Gastrocnemius medialis (tissue), 4 donors: ENCODE results near the gene CREB1. TPM values are rescaled to one million over a fixed set of nuclear protein-coding genes. Genes with fewer than 3 reads are reported as not detected.

ENCODE experiments used
- ATAC-seq, 2 donors: fragments of 150-250 bp; one replicate each; pipeline ENCODE4 v1.9.1; 2016
- DNase-seq, 2 donors: peaks; one replicate each; pipeline ENCODE4 v3.0.0-alpha.2; 2019
- H3K27ac ChIP-seq, 4 donors: fragments of 200-600 bp; sonication (generic); 1 replicate in 1 of 4; 2 replicates in 3 of 4; pipeline ENCODE4 v1.5.1; 2016 to 2018; ENCODE audit warnings: mild to moderate bottlenecking in 2 of 4, moderate library complexity in 1 of 4
- H3K27me3 ChIP-seq, 3 donors: fragments of 200-600 bp; sonication (generic) in 2 of 3; 1 replicate in 1 of 3; 2 replicates in 2 of 3; pipeline versions ENCODE4 v1.5.1 to v1.6.0; 2016 to 2019; ENCODE audit warnings: mild to moderate bottlenecking in 1 of 3, moderate library complexity in 1 of 3
- H3K36me3 ChIP-seq, 2 donors: fragments of 200-600 bp; sonication (generic) in 1 of 2; one replicate each; pipeline ENCODE4 v1.5.1; 2017 to 2018
- H3K4me1 ChIP-seq, 2 donors: fragments of 200-600 bp; sonication (generic) in 1 of 2; one replicate each; pipeline ENCODE4 v1.5.1; 2016 to 2017; ENCODE audit warnings: mild to moderate bottlenecking in 2 of 2
- H3K4me3 ChIP-seq, 4 donors: fragments of 200-600 bp; sonication (generic) in 3 of 4; 1 replicate in 1 of 4; 2 replicates in 3 of 4; pipeline ENCODE4 v1.5.1; 2016 to 2019; ENCODE audit warnings: mild to moderate bottlenecking in 2 of 4
- H3K9me3 ChIP-seq, 3 donors: fragments of 200-600 bp; sonication (generic) in 2 of 3; 1 replicate in 1 of 3; 2 replicates in 2 of 3; pipeline ENCODE4 v1.5.1; 2016 to 2019
- CTCF ChIP-seq, 5 experiments: fragments of 450-650 bp in 3 of 5; fragments of 200-600 bp in 2 of 5; sonication (generic) in 2 of 5; IDR thresholded peaks in 4 of 5; conservative IDR thresholded peaks in 1 of 5; 1 replicate in 4 of 5; 2 replicates in 1 of 5; pipeline ENCODE4 v1.5.1; 2016 to 2019; ENCODE audit warnings: antibody characterized with exemption in 5 of 5, mild to moderate bottlenecking in 3 of 5, moderate library complexity in 3 of 5
- POLR2A ChIP-seq, 2 donors: fragments of 450-650 bp; IDR thresholded peaks; one replicate each; pipeline ENCODE4 v1.6.1; 2017; ENCODE audit warnings: antibody characterized with exemption in 2 of 2, mild to moderate bottlenecking in 2 of 2, moderate library complexity in 2 of 2
- in situ Hi-C, 4 donors: fragments of 200-750 bp; cut with MboI; loops; one replicate each; pipeline versions ENCODE4 v1.15.0 to v1.8.0; 2017; ENCODE audit warnings: low sequenced_read_pairs in 4 of 4
- intact Hi-C: fragments of 100-400 bp; cut with DNase I; formaldehyde crosslinking; loops from one replicate; pipeline ENCODE4 v1.15.1; 2023; ENCODE audit warnings: low total_unique reads
- total RNA-seq, 4 donors: library from RNA; depleted of rRNA; stranded (reverse); fragments of >200 nt; gene quantifications; one replicate each; pipeline versions ENCODE4 v1.1.0 to v1.2.3, GENCODE V29; 2016

Gene CREB1
- total RNA-seq, 4 donors from 2014 or later: 11.5 to 19.9 (median 19.8) TPM

- in situ Hi-C loops: no loop called here
- no peak for ATAC-seq
Observed at GRCh38 chr2:207523005-207523404, 6.8 kb upstream of the CREB1 start.

GRCh38 chr2:207525296-207525695 is 4.5 kb upstream of the CREB1 start:
- no peak for TF ChIP-seq CTCF (IDR thresholded peaks at IDR 0.05 in 4 of 5, conservative IDR thresholded peaks at IDR 0.05 in 1 of 5)
- no peak for TF ChIP-seq POLR2A (IDR thresholded peaks at IDR 0.05)
- Histone ChIP-seq H3K27ac (no peak overlapping the region), H3K27me3 (no peaks in the 10 kb centered on the region), H3K4me1 (peaks cover 0 to 8% of the 10 kb centered on the region in 2 donors), H3K9me3 (no peaks in the 10 kb centered on the region), H3K4me3 (no peak overlapping the region), H3K36me3 (no peaks in the 10 kb centered on the region)
- DNase-seq (no peak), ATAC-seq (no peak)
- intact Hi-C loops (no loop called here), in situ Hi-C loops (loop anchor here in 2 of 4 donors (25.0 kb wide), 2 partner anchors 187 to 737 kb away; partner anchors contain the start of genes CCNYL1 (in 2 of the 2), IDH1 (in 1 of the 2) and PIKFYVE (in 1 of the 2))

More at GRCh38 chr2:207523005-207523404, 6.8 kb upstream of the CREB1 start:
- Histone ChIP-seq H3K4me1 (peaks cover 0 to 8% of the 10 kb centered on the region in 2 donors), H3K27me3 (no peaks in the 10 kb centered on the region), H3K4me3 (no peak overlapping the region), H3K27ac (no peak overlapping the region), H3K9me3 (no peaks in the 10 kb centered on the region), H3K36me3 (no peaks in the 10 kb centered on the region)
- intact Hi-C loops: no loop called here
- no peak for TF ChIP-seq POLR2A (IDR thresholded peaks at IDR 0.05)
- no peak for TF ChIP-seq CTCF (IDR thresholded peaks at IDR 0.05 in 4 of 5, conservative IDR thresholded peaks at IDR 0.05 in 1 of 5)
- no peak for DNase-seq

- peak overlapping the region; percentile 74 to 93 (median 86) for H3K4me3 ChIP-seq
- intact Hi-C loops (loop anchor here (1.0 to 2.0 kb wide), 2 partner anchors 737 to 764 kb away; partner anchors contain the start of genes FASTKD2, MDH1B and PIKFYVE), in situ Hi-C loops (loop anchor here in 2 of 4 donors (25.0 kb wide), 2 partner anchors 183 to 733 kb away; partner anchors contain the start of genes CCNYL1 (in 2 of the 2), IDH1 (in 1 of the 2) and PIKFYVE (in 1 of the 2))
- H3K27ac ChIP-seq: peak overlapping the region; percentile 94 to 95 (median 94)
- H3K36me3 ChIP-seq: no peaks in the 10 kb centered on the region
- ATAC-seq: peak in 1 of 2 donors; percentile 3
- H3K9me3 ChIP-seq: no peaks in the 10 kb centered on the region
- peaks cover 23 to 37% of the 10 kb centered on the region in 2 donors for H3K4me1 ChIP-seq
- H3K27me3 ChIP-seq: no peaks in the 10 kb centered on the region
- TF ChIP-seq CTCF (IDR thresholded peaks at IDR 0.05 in 4 of 5, conservative IDR thresholded peaks at IDR 0.05 in 1 of 5) (peak in 1 of 5 experiments; percentile 16), POLR2A (IDR thresholded peaks at IDR 0.05) (no peak)
- DNase-seq: peak; percentile 3 to 27
Observed at GRCh38 chr2:207528980-207529329, 807 bp upstream of the CREB1 start.

- TF ChIP-seq CTCF (IDR thresholded peaks at IDR 0.05 in 4 of 5, conservative IDR thresholded peaks at IDR 0.05 in 1 of 5) (no peak), POLR2A (IDR thresholded peaks at IDR 0.05) (peak in 1 of 2 donors; percentile 6)
- H3K4me3 ChIP-seq: peak overlapping the region; percentile 80 to 93 (median 86)
- H3K27me3 ChIP-seq: no peaks in the 10 kb centered on the region
- intact Hi-C loops (loop anchor here (1.0 to 5.0 kb wide), 2 partner anchors 95 to 182 kb away; partner anchors contain the start of genes CCNYL1 and METTL21A), in situ Hi-C loops (loop anchor here in 2 of 4 donors (10.0 to 25.0 kb wide), 3 partner anchors 94 to 732 kb away; partner anchors contain the start of genes CCNYL1 (in 2 of the 2), IDH1 (in 1 of the 2), METTL21A (in 1 of the 2) and PIKFYVE (in 1 of the 2))
- peaks cover 37 to 43% of the 10 kb centered on the region in 2 donors for H3K4me1 ChIP-seq
- H3K36me3 ChIP-seq: no peaks in the 10 kb centered on the region
- DNase-seq (peak; percentile 42 to 49), ATAC-seq (peak; percentile 25 to 35)
- peak overlapping the region; percentile 94 to 95 (median 94) for H3K27ac ChIP-seq
- H3K9me3 ChIP-seq: no peaks in the 10 kb centered on the region
Observed at GRCh38 chr2:207530160-207531031, 634 bp downstream of the CREB1 start.
